Coronary artery (tissue), 2 donors: ENCODE measurements around the gene CNGB1.

ENCODE experiments used
- DNase-seq: peaks from one replicate; pipeline ENCODE4 v3.0.0-alpha.2; 2017; ENCODE audit warnings: low spot score
- H3K27ac ChIP-seq, 2 donors: fragments of 200-600 bp; sonication (generic); one replicate each; pipeline ENCODE4 v1.5.1; 2016 to 2019
- H3K4me3 ChIP-seq: fragments of 200-600 bp; sonication (generic); 2 replicates; pipeline ENCODE4 v1.5.1; 2016; ENCODE audit warnings: mild to moderate bottlenecking, moderate library complexity
- TF ChIP-seq, protein P1 (sequence below): fragments of 200-600 bp; sonication (generic); IDR thresholded peaks from one replicate; pipeline ENCODE4 v1.5.1; 2019; ENCODE audit warnings: antibody characterized with exemption

The CNGB1 gene

DNA sequence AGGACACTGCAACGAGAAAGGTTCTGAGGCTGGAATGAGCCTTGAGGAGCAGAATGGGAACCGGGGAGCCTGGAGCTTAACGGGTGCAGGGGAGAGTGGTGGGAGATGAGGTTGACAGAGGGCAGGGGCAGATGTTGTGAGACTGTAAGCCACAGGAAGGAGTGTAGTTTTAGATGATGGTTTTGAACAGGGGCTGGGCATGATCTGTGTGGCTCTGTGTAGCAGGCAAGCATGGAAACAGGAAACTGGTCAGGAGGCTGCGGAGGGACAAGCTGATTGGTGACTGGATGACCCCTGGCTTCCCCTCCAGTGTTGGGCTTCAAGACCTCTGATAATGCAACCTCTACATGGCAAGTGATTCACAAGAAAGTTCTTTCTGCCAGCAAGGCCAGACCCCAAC lies 1.4 kb upstream of the CNGB1 start:
- H3K4me3 ChIP-seq, result no peak overlapping the region
- TF ChIP-seq, protein P1, sequence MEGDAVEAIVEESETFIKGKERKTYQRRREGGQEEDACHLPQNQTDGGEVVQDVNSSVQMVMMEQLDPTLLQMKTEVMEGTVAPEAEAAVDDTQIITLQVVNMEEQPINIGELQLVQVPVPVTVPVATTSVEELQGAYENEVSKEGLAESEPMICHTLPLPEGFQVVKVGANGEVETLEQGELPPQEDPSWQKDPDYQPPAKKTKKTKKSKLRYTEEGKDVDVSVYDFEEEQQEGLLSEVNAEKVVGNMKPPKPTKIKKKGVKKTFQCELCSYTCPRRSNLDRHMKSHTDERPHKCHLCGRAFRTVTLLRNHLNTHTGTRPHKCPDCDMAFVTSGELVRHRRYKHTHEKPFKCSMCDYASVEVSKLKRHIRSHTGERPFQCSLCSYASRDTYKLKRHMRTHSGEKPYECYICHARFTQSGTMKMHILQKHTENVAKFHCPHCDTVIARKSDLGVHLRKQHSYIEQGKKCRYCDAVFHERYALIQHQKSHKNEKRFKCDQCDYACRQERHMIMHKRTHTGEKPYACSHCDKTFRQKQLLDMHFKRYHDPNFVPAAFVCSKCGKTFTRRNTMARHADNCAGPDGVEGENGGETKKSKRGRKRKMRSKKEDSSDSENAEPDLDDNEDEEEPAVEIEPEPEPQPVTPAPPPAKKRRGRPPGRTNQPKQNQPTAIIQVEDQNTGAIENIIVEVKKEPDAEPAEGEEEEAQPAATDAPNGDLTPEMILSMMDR, result no peak

DNA sequence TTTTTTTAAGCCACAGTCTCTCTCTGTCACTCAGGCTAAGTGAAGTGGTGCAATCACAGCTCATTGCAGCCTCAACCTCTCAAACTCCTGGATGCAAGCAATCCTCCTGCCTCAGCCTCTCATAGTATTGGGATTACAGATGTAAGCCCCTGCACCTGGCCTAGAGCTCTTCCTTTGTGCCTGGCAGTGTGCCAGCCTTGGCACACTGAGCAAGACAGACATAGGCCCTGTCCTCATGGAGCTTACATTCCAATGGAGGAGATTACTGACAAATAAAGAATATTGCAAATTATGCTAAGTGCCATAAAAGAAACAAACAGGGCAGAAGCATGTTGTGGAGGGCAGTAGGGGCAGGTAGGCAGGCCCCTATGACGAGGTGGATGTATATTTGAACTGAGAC lies 920 bp upstream of the CNGB1 start:
- no peak overlapping the region for H3K27ac ChIP-seq
- DNase-seq, result no peak
- TF ChIP-seq, protein P1, result no peak
- H3K4me3 ChIP-seq, result no peak overlapping the region

More for the DNA sequence above, 1.4 kb upstream of the CNGB1 start:
- no peak for DNase-seq
- H3K27ac ChIP-seq, result no peak overlapping the region

DNA sequence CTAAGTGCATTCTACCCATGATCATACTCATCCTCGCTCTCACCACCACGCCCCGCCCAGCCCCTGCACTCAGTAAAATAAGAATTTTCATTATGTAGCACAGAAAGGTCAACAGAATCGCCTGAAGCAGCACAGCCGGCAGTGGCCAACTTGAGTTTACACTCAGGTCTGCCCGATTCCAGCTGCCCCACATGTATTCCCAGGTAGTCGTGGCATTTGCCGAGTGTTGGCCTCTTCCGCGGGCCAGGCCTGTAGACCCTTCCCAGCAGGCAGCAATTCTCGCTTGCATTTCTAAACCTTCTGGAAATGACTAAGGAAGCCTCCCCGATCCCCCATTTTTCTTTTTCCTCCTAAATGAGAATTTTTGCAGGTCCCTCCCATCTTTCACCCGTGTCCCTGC lies 609 bp downstream of the CNGB1 start:
- no peak overlapping the region for H3K27ac ChIP-seq
- TF ChIP-seq, protein P1, result no peak
- H3K4me3 ChIP-seq, result no peak overlapping the region
- DNase-seq, result no peak

DNA sequence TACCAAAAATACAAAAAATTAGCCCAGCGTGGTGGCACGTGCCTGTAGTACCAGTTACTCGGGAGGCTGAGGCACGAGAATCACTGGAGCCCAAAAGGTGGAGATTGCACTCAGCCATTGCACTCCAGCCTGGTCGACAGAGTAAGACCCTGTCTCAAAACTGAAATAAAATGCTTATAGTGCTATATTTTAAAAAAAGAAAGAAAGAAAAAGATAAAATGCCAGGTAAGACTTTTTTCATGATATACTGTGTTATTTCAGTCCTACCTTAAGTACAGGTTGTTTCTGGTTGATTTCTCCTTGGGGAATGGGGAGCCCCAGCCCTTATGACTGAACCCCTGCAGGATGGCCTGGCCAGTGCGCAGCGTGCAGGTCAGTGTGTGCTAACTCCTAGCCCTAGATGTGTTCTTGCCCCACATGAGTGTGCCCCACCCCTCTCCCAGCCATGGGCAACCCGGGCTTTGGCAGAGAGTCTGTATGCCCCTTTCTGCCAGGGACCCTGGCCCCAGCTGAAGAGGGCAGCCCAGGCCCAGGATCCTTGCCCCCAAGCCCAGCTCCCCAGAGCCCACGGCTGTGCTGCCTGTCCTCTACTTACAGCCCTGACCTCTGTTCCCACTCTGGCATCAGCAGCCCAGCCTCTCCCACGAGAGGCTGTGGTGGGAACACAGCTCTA lies 1.3 kb downstream of the CNGB1 start:
- Histone ChIP-seq H3K27ac (no peak overlapping the region), H3K4me3 (no peak overlapping the region)
- DNase-seq, result no peak
- TF ChIP-seq, protein P1, result no peak

DNA sequence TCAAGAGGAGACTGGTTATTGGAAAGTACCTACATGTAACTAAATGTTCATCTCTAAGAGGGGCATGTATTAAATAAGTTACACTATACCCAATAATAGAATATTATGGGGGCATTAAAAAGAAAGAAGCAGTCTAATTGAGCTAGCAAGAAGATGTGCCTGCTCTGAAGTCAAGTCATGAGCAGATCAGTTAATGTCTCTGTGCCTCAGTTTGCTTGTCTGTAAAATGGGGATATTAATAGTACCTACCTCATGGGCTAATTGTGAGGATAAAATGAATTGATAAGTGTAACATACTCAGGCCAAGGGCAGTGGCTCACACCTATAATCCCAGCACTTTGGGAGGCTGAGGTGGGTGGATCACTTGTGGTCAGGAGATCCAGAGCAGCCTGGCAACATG lies 3.0 kb downstream of the CNGB1 start:
- Histone ChIP-seq H3K27ac (no peak overlapping the region), H3K4me3 (no peak overlapping the region)
- no peak for DNase-seq
- TF ChIP-seq, protein P1, result no peak

DNA sequence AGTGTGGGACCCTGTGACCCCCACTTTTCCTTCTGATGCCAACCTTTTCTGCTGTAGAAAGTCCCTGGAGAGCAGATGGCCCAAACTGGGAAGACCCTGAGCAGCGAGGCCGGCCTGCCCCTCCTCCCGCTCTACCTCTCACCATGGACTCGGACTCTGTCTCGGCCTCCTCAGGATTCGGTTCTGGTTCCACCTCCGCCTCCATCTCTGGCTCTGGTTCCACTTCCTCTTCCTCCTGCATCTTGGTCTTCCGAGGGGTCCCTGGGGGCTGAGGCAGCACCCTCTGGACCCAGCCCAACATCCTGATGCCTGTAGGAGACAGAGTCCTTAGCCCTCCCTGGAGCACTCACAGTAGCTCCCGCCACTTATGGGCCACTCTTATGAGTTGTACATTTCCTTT lies 3.9 kb downstream of the CNGB1 start:
- Histone ChIP-seq H3K4me3 (no peak overlapping the region), H3K27ac (no peak overlapping the region)
- DNase-seq, result no peak
- TF ChIP-seq, protein P1, result no peak

DNA sequence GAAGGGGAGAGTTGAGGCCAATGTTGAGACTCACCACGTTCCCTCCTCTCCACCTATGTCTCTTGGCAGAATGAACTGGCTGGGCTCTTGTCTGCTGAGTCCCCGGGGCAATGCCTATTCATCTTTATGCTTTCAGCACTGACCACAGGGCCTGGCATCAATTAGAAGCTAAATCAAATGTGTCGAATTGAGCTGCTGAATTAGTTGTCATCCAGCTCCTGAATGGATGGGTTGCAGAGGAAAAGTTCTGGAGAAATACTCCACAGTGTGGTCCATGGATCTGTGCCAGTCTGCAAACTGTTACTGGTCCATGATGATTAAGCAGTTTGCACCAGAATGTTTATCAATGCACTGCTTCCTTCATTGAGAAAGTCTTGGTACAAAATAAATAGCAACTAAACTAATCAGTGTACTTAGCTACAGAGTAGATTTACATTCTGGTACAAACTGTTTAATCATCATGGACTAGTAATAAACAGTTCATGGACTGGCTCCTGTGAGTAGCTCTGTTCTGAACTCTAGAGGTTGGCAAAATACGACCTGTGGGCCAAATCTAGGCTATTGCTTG lies 4.6 kb downstream of the CNGB1 start:
- Histone ChIP-seq H3K4me3 (no peak overlapping the region), H3K27ac (no peak overlapping the region)
- TF ChIP-seq, protein P1, result no peak
- no peak for DNase-seq
